Neural cell (in vitro differentiated cells): Measurements from ENCODE around the gene PLXDC2. TPM values are rescaled to one million over a fixed set of nuclear protein-coding genes. Genes with fewer than 3 reads are reported as not detected.
A peak's percentile ranks its signal among the peaks of the same experiment; 100 is the strongest.

Experiments
- H2AFZ ChIP-seq: fragments of 200-600, 300-800 bp; sonication (generic), shearing (Covaris generic); 2 replicates; pipeline ENCODE4 v1.6.0; 2014; ENCODE audit warnings: low read depth, mild to moderate bottlenecking, antibody characterized with exemption, low read length, moderate library complexity
- H3F3A ChIP-seq: fragments of 200-600 bp; shearing (Covaris generic); 2 replicates; pipeline ENCODE4 v1.6.1; 2016; ENCODE audit warnings: mild to moderate bottlenecking, moderate library complexity, mixed read lengths, antibody characterized with exemption, low read length; ENCODE audit not compliant: insufficient read depth, poor library complexity, severe bottlenecking
- H3K27ac ChIP-seq: fragments of 200-600, 300-800 bp; sonication (generic), shearing (Covaris generic); 2 replicates; pipeline ENCODE4 v1.5.1; 2014; ENCODE audit warnings: mild to moderate bottlenecking, low read length, moderate library complexity
- H3K27me3 ChIP-seq: fragments of 300-800, 200-600 bp; sonication (generic), shearing (Covaris generic); 2 replicates; pipeline ENCODE4 v1.6.0; 2014; ENCODE audit warnings: mild to moderate bottlenecking, low read depth, low read length, moderate library complexity; ENCODE audit not compliant: insufficient read depth
- H3K36me3 ChIP-seq: fragments of 300-800, 200-600 bp; sonication (generic), shearing (Covaris generic); 2 replicates; pipeline ENCODE4 v1.5.1; 2014; ENCODE audit warnings: mild to moderate bottlenecking, antibody characterized with exemption, low read length, moderate library complexity; ENCODE audit not compliant: insufficient read depth
- H3K4me2 ChIP-seq: fragments of 300-800, 200-600 bp; sonication (generic), shearing (Covaris generic); 2 replicates; pipeline ENCODE4 v1.6.0; 2014; ENCODE audit warnings: mild to moderate bottlenecking, low read length
- H3K4me3 ChIP-seq: fragments of 300-800, 200-600 bp; sonication (generic), shearing (Covaris generic); 2 replicates; pipeline ENCODE4 v1.5.1; 2014; ENCODE audit warnings: mild to moderate bottlenecking, low read length, moderate library complexity
- H3K79me2 ChIP-seq: fragments of 200-600 bp; shearing (Covaris generic); replicated peaks from 2 replicates; pipeline ENCODE4 v1.6.0; 2014; ENCODE audit warnings: mild to moderate bottlenecking, low read length, moderate library complexity; ENCODE audit not compliant: insufficient read depth
- H3K9ac ChIP-seq: fragments of 300-800, 200-600 bp; sonication (generic), shearing (Covaris generic); 2 replicates; pipeline ENCODE4 v1.6.1; 2016; ENCODE audit warnings: mild to moderate bottlenecking, low read length, mixed read lengths
- H3K9me2 ChIP-seq: fragments of 200-600 bp; shearing (Covaris generic); 2 replicates; pipeline ENCODE4 v1.6.1; 2016; ENCODE audit warnings: mild to moderate bottlenecking, low read length, mixed read lengths; ENCODE audit not compliant: insufficient read depth
- H3K9me3 ChIP-seq: fragments of 200-600, 300-800 bp; sonication (generic), shearing (Covaris generic); 2 replicates; pipeline ENCODE4 v1.6.1; 2016; ENCODE audit warnings: mild to moderate bottlenecking, mixed run types, low read length, moderate library complexity, mixed read lengths
- H4K20me1 ChIP-seq: fragments of 200-600 bp; shearing (Covaris generic); 2 replicates; pipeline ENCODE4 v1.6.1; 2016; ENCODE audit warnings: mild to moderate bottlenecking, mixed run types; ENCODE audit not compliant: insufficient read depth
- CTCF ChIP-seq: fragments of 450-650 bp; IDR thresholded peaks from 2 replicates; pipeline ENCODE4 v1.5.1; 2014; ENCODE audit warnings: antibody characterized with exemption, mild to moderate bottlenecking, moderate library complexity; ENCODE audit not compliant: poor library complexity, severe bottlenecking
- EP300 ChIP-seq: fragments of 450-650 bp; conservative IDR thresholded peaks from 2 replicates; pipeline ENCODE4 v1.6.1; 2014; ENCODE audit warnings: antibody characterized with exemption, mild to moderate bottlenecking, moderate library complexity; ENCODE audit not compliant: poor library complexity, severe bottlenecking
- EZH2 ChIP-seq: fragments of 200-600, 300-800 bp; shearing (Covaris generic), sonication (generic); IDR thresholded peaks from 2 replicates; pipeline ENCODE4 v1.6.1; 2014; ENCODE audit warnings: antibody characterized with exemption, low read length, borderline replicate concordance, mild to moderate bottlenecking; ENCODE audit not compliant: insufficient read depth, poor library complexity, severe bottlenecking
- MXI1 ChIP-seq: fragments of 450-650 bp; conservative IDR thresholded peaks from 2 replicates; pipeline ENCODE4 v1.6.1; 2014; ENCODE audit warnings: antibody characterized with exemption, mild to moderate bottlenecking; ENCODE audit not compliant: poor library complexity, severe bottlenecking
- POLR2AphosphoS5 ChIP-seq: IDR thresholded peaks from 2 replicates; pipeline ENCODE4 v1.6.1; 2012
- RAD21 ChIP-seq: fragments of 450-650 bp; conservative IDR thresholded peaks from 2 replicates; pipeline ENCODE4 v1.6.1; 2014; ENCODE audit warnings: antibody characterized with exemption, mild to moderate bottlenecking, moderate library complexity
- SMC3 ChIP-seq: fragments of 450-650 bp; conservative IDR thresholded peaks from 2 replicates; pipeline ENCODE4 v1.6.1; 2014; ENCODE audit warnings: antibody characterized with exemption, mild to moderate bottlenecking, moderate library complexity; ENCODE audit not compliant: poor library complexity
- TAF1 ChIP-seq: IDR thresholded peaks from 2 replicates; pipeline ENCODE4 v1.6.1; 2012; ENCODE audit warnings: low read depth
- polyA plus RNA-seq: library from polyadenylated mRNA; depleted of rRNA; stranded (reverse); fragments of >200 nt; gene quantifications from 2 replicates; pipeline ENCODE4 v1.2.3, GENCODE V29; 2014
- TF ChIP-seq, protein P1 (sequence below): IDR thresholded peaks from 2 replicates; pipeline ENCODE4 v1.6.1; 2012; ENCODE audit warnings: borderline replicate concordance

Gene PLXDC2
- polyA plus RNA-seq, 1 donor from 2014 or later, result 2.3 TPM

- H3K79me2 ChIP-seq, result peaks cover 3% of the 10 kb centered on the region
- no peak overlapping the region for H3K4me3 ChIP-seq
- H2AFZ ChIP-seq, result no peak overlapping the region
- TF ChIP-seq EP300, result no peak
- no peak for TF ChIP-seq RAD21
- no peak for TF ChIP-seq SMC3
- TF ChIP-seq POLR2AphosphoS5, result no peak
- TF ChIP-seq TAF1, result no peak
- no peak for TF ChIP-seq CTCF
- no peak overlapping the region for H3K27ac ChIP-seq
- H3K27me3 ChIP-seq, result no peaks in the 10 kb centered on the region
- H3K36me3 ChIP-seq, result no peaks in the 10 kb centered on the region
- no peaks in the 10 kb centered on the region for H3F3A ChIP-seq
- H3K9ac ChIP-seq, result no peak overlapping the region
- H3K9me3 ChIP-seq, result no peaks in the 10 kb centered on the region
- H3K9me2 ChIP-seq, result no peaks in the 10 kb centered on the region
- no peak overlapping the region for H3K4me2 ChIP-seq
- no peaks in the 10 kb centered on the region for H4K20me1 ChIP-seq
Measured at GRCh38 chr10:19889256-19889655, 73.0 kb downstream of the PLXDC2 start.

- H3K9ac ChIP-seq, result no peak overlapping the region
- no peaks in the 10 kb centered on the region for H3F3A ChIP-seq
- peaks cover 3% of the 10 kb centered on the region for H3K79me2 ChIP-seq
- H3K4me3 ChIP-seq, result peak overlapping the region; percentile 5
- no peaks in the 10 kb centered on the region for H4K20me1 ChIP-seq
- TF ChIP-seq MXI1 (no peak), EP300 (no peak), TAF1 (no peak), RAD21 (no peak), POLR2AphosphoS5 (no peak), CTCF (no peak), SMC3 (no peak), EZH2 (no peak)
- TF ChIP-seq, protein P1, sequence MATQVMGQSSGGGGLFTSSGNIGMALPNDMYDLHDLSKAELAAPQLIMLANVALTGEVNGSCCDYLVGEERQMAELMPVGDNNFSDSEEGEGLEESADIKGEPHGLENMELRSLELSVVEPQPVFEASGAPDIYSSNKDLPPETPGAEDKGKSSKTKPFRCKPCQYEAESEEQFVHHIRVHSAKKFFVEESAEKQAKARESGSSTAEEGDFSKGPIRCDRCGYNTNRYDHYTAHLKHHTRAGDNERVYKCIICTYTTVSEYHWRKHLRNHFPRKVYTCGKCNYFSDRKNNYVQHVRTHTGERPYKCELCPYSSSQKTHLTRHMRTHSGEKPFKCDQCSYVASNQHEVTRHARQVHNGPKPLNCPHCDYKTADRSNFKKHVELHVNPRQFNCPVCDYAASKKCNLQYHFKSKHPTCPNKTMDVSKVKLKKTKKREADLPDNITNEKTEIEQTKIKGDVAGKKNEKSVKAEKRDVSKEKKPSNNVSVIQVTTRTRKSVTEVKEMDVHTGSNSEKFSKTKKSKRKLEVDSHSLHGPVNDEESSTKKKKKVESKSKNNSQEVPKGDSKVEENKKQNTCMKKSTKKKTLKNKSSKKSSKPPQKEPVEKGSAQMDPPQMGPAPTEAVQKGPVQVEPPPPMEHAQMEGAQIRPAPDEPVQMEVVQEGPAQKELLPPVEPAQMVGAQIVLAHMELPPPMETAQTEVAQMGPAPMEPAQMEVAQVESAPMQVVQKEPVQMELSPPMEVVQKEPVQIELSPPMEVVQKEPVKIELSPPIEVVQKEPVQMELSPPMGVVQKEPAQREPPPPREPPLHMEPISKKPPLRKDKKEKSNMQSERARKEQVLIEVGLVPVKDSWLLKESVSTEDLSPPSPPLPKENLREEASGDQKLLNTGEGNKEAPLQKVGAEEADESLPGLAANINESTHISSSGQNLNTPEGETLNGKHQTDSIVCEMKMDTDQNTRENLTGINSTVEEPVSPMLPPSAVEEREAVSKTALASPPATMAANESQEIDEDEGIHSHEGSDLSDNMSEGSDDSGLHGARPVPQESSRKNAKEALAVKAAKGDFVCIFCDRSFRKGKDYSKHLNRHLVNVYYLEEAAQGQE, result no peak
- H2AFZ ChIP-seq, result no peak overlapping the region
- no peak overlapping the region for H3K27ac ChIP-seq
- no peaks in the 10 kb centered on the region for H3K9me3 ChIP-seq
- H3K36me3 ChIP-seq, result no peaks in the 10 kb centered on the region
- H3K27me3 ChIP-seq, result no peaks in the 10 kb centered on the region
- no peak overlapping the region for H3K4me2 ChIP-seq
- H3K9me2 ChIP-seq, result no peaks in the 10 kb centered on the region
Measured at GRCh38 chr10:19891429-19891828, 75.2 kb downstream of the PLXDC2 start.
